Neural progenitor cell (in vitro differentiated cells): Measurements from ENCODE around the gene LCAT. TPM values are rescaled to one million over a fixed set of nuclear protein-coding genes. Genes with fewer than 3 reads are reported as not detected.
A peak's percentile ranks its signal among the peaks of the same experiment; 100 is the strongest.

Source experiments
- DNase-seq: peaks from one replicate; pipeline ENCODE4 v3.0.0-alpha.2; 2016; ENCODE audit warnings: low spot score
- H2AFZ ChIP-seq: fragments of 200-600 bp; sonication (generic); replicated peaks from 2 replicates; pipeline ENCODE4 v1.6.1; 2016; ENCODE audit warnings: antibody characterized with exemption
- H3F3A ChIP-seq: fragments of 200-600 bp; sonication (generic); 2 replicates; pipeline ENCODE4 v1.6.1; 2016; ENCODE audit warnings: antibody characterized with exemption, low read depth
- H3K27ac ChIP-seq: fragments of 200-600 bp; sonication (generic); 2 replicates; pipeline ENCODE4 v1.5.1; 2016; ENCODE audit warnings: mild to moderate bottlenecking
- H3K27me3 ChIP-seq: fragments of 200-600 bp; sonication (generic); 2 replicates; pipeline ENCODE4 v1.6.1; 2016; ENCODE audit warnings: mild to moderate bottlenecking, moderate library complexity
- H3K36me3 ChIP-seq: fragments of 200-600 bp; sonication (generic); 2 replicates; pipeline ENCODE4 v1.5.1; 2016
- H3K4me1 ChIP-seq: fragments of 200-600 bp; sonication (generic); 2 replicates; pipeline ENCODE4 v1.6.1; 2016; ENCODE audit warnings: mixed run types
- H3K4me2 ChIP-seq: fragments of 200-600 bp; sonication (generic); 2 replicates; pipeline ENCODE4 v1.6.1; 2016
- H3K4me3 ChIP-seq: fragments of 200-600 bp; sonication (generic); 2 replicates; pipeline ENCODE4 v1.5.1; 2016
- H3K79me2 ChIP-seq: fragments of 200-600 bp; sonication (generic); 2 replicates; pipeline ENCODE4 v1.6.1; 2016; ENCODE audit warnings: low read depth
- H3K9ac ChIP-seq: fragments of 200-600 bp; sonication (generic); 2 replicates; pipeline ENCODE4 v1.6.1; 2016
- H3K9me3 ChIP-seq: fragments of 200-600 bp; sonication (generic); 2 replicates; pipeline ENCODE4 v1.5.1; 2016; ENCODE audit warnings: low read depth
- H4K20me1 ChIP-seq: fragments of 200-600 bp; sonication (generic); 2 replicates; pipeline ENCODE4 v1.6.1; 2016; ENCODE audit warnings: low read depth
- H3K27ac Mint-ChIP-seq: 3 replicates; pipeline ENCODE4 v1.8.0; 2021; ENCODE audit warnings: mixed read lengths
- H3K27me3 Mint-ChIP-seq: 2 replicates; pipeline ENCODE4 v1.8.0; 2022; ENCODE audit warnings: low read depth, mild to moderate bottlenecking, inconsistent platforms, moderate library complexity, mixed read lengths; ENCODE audit not compliant: insufficient read depth
- H3K36me3 Mint-ChIP-seq: 3 replicates; pipeline ENCODE4 v1.8.0; 2021; ENCODE audit warnings: mixed read lengths
- H3K4me1 Mint-ChIP-seq: 3 replicates; pipeline ENCODE4 v1.8.0; 2021; ENCODE audit warnings: mixed read lengths
- H3K4me3 Mint-ChIP-seq: 3 replicates; pipeline ENCODE4 v1.8.0; 2021; ENCODE audit warnings: mild to moderate bottlenecking, moderate library complexity, mixed read lengths
- H3K9me3 Mint-ChIP-seq: 3 replicates; pipeline ENCODE4 v1.8.0; 2020; ENCODE audit warnings: mixed read lengths
- CTCF ChIP-seq: fragments of 200-600 bp; sonication (generic); IDR thresholded peaks from 2 replicates; pipeline ENCODE4 v1.5.1; 2017; ENCODE audit warnings: antibody characterized with exemption, mild to moderate bottlenecking
- EZH2 ChIP-seq: fragments of 200-600 bp; sonication (generic); IDR thresholded peaks from 2 replicates; pipeline ENCODE4 v1.6.1; 2017; ENCODE audit warnings: antibody characterized with exemption, mild to moderate bottlenecking, moderate library complexity
- EZH2phosphoT487 ChIP-seq: fragments of 200-600 bp; sonication (generic); IDR thresholded peaks from 2 replicates; pipeline ENCODE4 v1.6.1; 2017; ENCODE audit warnings: antibody characterized with exemption
- total RNA-seq: library from RNA; depleted of rRNA; stranded (reverse); fragments of >200 nt; gene quantifications from 2 replicates; pipeline ENCODE4 v1.2.3, GENCODE V29; 2015; ENCODE audit warnings: low replicate concordance

The LCAT gene
- total RNA-seq, 1 donor from 2014 or later: 1.5 TPM

- Histone ChIP-seq H3K36me3 (no peaks in the 10 kb centered on the region), H3K4me3 (no peak overlapping the region), H3K9me3 (no peaks in the 10 kb centered on the region), H4K20me1 (peaks cover 16% of the 10 kb centered on the region), H3K4me1 (no peaks in the 10 kb centered on the region), H3F3A (no peaks in the 10 kb centered on the region), H3K27me3 (no peaks in the 10 kb centered on the region), H3K4me2 (no peak overlapping the region), H2AFZ (no peak overlapping the region), H3K79me2 (no peaks in the 10 kb centered on the region), H3K27ac (no peak overlapping the region), H3K9ac (no peak overlapping the region)
- TF ChIP-seq CTCF (no peak), EZH2 (no peak), EZH2phosphoT487 (no peak)
- Mint-ChIP-seq H3K27ac (peak overlapping the region; percentile 78), H3K36me3 (peaks cover 8% of the 10 kb centered on the region), H3K27me3 (no peaks in the 10 kb centered on the region), H3K4me3 (no peak overlapping the region), H3K9me3 (no peaks in the 10 kb centered on the region), H3K4me1 (peaks cover 5% of the 10 kb centered on the region)
- no peak for DNase-seq
Observed at GRCh38 chr16:67907397-67908180, 36.3 kb downstream of the LCAT start.

- Mint-ChIP-seq H3K27ac (no peak overlapping the region), H3K36me3 (peaks cover 3% of the 10 kb centered on the region), H3K27me3 (peaks cover 2% of the 10 kb centered on the region), H3K4me3 (no peak overlapping the region), H3K9me3 (no peaks in the 10 kb centered on the region), H3K4me1 (no peaks in the 10 kb centered on the region)
- Histone ChIP-seq H3K36me3 (no peaks in the 10 kb centered on the region), H3F3A (no peaks in the 10 kb centered on the region), H3K9ac (no peak overlapping the region), H3K9me3 (no peaks in the 10 kb centered on the region), H4K20me1 (peaks cover 45% of the 10 kb centered on the region), H3K79me2 (peaks cover 24% of the 10 kb centered on the region), H3K4me2 (no peak overlapping the region), H3K4me1 (no peaks in the 10 kb centered on the region), H3K4me3 (no peak overlapping the region), H2AFZ (no peak overlapping the region), H3K27me3 (no peaks in the 10 kb centered on the region), H3K27ac (no peak overlapping the region)
- no peak for TF ChIP-seq EZH2
- TF ChIP-seq EZH2phosphoT487: no peak
- no peak for TF ChIP-seq CTCF
- no peak for DNase-seq
Observed at GRCh38 chr16:67902831-67903230, 41.1 kb downstream of the LCAT start.

GRCh38 chr16:67901734-67902133, 42.2 kb downstream of the LCAT start:
- H2AFZ ChIP-seq: no peak overlapping the region
- Mint-ChIP-seq H3K36me3 (peaks cover 6% of the 10 kb centered on the region), H3K27me3 (peaks cover 2% of the 10 kb centered on the region), H3K4me3 (no peak overlapping the region), H3K27ac (no peak overlapping the region), H3K9me3 (no peaks in the 10 kb centered on the region), H3K4me1 (no peaks in the 10 kb centered on the region)
- no peak overlapping the region for H3K4me2 ChIP-seq
- peaks cover 35% of the 10 kb centered on the region for H3K79me2 ChIP-seq
- no peak for DNase-seq
- H3K9me3 ChIP-seq: no peaks in the 10 kb centered on the region
- no peaks in the 10 kb centered on the region for H3F3A ChIP-seq
- H3K27me3 ChIP-seq: no peaks in the 10 kb centered on the region
- TF ChIP-seq CTCF: no peak
- no peak overlapping the region for H3K9ac ChIP-seq
- H3K4me3 ChIP-seq: no peak overlapping the region
- no peak overlapping the region for H3K27ac ChIP-seq
- peaks cover 49% of the 10 kb centered on the region for H4K20me1 ChIP-seq
- no peaks in the 10 kb centered on the region for H3K4me1 ChIP-seq
- no peaks in the 10 kb centered on the region for H3K36me3 ChIP-seq
